ENCODE results near the gene PPP1R13B. TPM values are rescaled to one million over a fixed set of nuclear protein-coding genes. Genes with fewer than 3 reads are reported as not detected.
A peak's percentile ranks its signal among the peaks of the same experiment; 100 is the strongest.

The PPP1R13B gene
- total RNA-seq, 3 donors from 2014 or later = 6.4 to 21.8 (median 18.4) TPM

- peak overlapping the region; percentile 65 to 90 for H3K27ac ChIP-seq
- peak overlapping the region; percentile 14 to 63 (median 45) for H3K4me3 ChIP-seq
- intact Hi-C loops (cut with DNase I; ENCODE audit: low total_unique reads) = no loop called here
- peaks cover 10 to 12% of the 10 kb centered on the region in 2 donors for H3K4me1 ChIP-seq
- H3K9me3 ChIP-seq = no peaks in the 10 kb centered on the region
- peak; percentile 66 for DNase-seq (ENCODE audit: low spot score in 2 of 2)
- TF ChIP-seq POLR2A (IDR thresholded peaks at IDR 0.05) (no peak), POLR2AphosphoS5 (IDR thresholded peaks at IDR 0.05) (peak in 1 of 3 donors; percentile 26)
- no peaks in the 10 kb centered on the region for H3K36me3 ChIP-seq
- no peaks in the 10 kb centered on the region for H3K27me3 ChIP-seq
Measured at GRCh38 chr14:103879570-103880347, 32.4 kb upstream of the PPP1R13B start.

- intact Hi-C loops (cut with DNase I; ENCODE audit: low total_unique reads) = no loop called here
- Histone ChIP-seq H3K36me3 (no peaks in the 10 kb centered on the region), H3K27me3 (no peaks in the 10 kb centered on the region), H3K9me3 (no peaks in the 10 kb centered on the region), H3K27ac (peak overlapping the region; percentile 65 to 90), H3K4me1 (peaks cover 10 to 12% of the 10 kb centered on the region in 2 donors), H3K4me3 (peak overlapping the region in 2 of 3 donors; percentile 45 to 63)
- DNase-seq (ENCODE audit: low spot score in 2 of 2) = no peak
- no peak for TF ChIP-seq CTCF (IDR thresholded peaks at IDR 0.05)
- no peak for TF ChIP-seq POLR2A (IDR thresholded peaks at IDR 0.05)
- no peak for TF ChIP-seq POLR2AphosphoS5 (IDR thresholded peaks at IDR 0.05)
Measured at GRCh38 chr14:103879118-103879569, 31.8 kb upstream of the PPP1R13B start.

- Histone ChIP-seq H3K27me3 (no peaks in the 10 kb centered on the region), H3K9me3 (no peaks in the 10 kb centered on the region), H3K27ac (no peak overlapping the region), H3K36me3 (no peaks in the 10 kb centered on the region), H3K4me3 (no peak overlapping the region), H3K4me1 (peaks cover 10 to 12% of the 10 kb centered on the region in 2 donors)
- intact Hi-C loops (cut with DNase I; ENCODE audit: low total_unique reads) = no loop called here
- DNase-seq (ENCODE audit: low spot score in 2 of 2) = no peak
- TF ChIP-seq CTCF (IDR thresholded peaks at IDR 0.05) (no peak), POLR2A (IDR thresholded peaks at IDR 0.05) (no peak), POLR2AphosphoS5 (IDR thresholded peaks at IDR 0.05) (no peak)
Measured at GRCh38 chr14:103878180-103878579, 30.8 kb upstream of the PPP1R13B start.

- no peak for TF ChIP-seq POLR2AphosphoS5 (IDR thresholded peaks at IDR 0.05)
- no peaks in the 10 kb centered on the region for H3K27me3 ChIP-seq
- intact Hi-C loops (cut with DNase I; ENCODE audit: low total_unique reads) = no loop called here
Measured at GRCh38 chr14:103875010-103875409, 27.6 kb upstream of the PPP1R13B start.

GRCh38 chr14:103872481-103873113, 25.2 kb upstream of the PPP1R13B start:
- no peaks in the 10 kb centered on the region for H3K4me1 ChIP-seq
- TF ChIP-seq POLR2A (IDR thresholded peaks at IDR 0.05) = no peak
- TF ChIP-seq POLR2AphosphoS5 (IDR thresholded peaks at IDR 0.05) = no peak
- TF ChIP-seq CTCF (IDR thresholded peaks at IDR 0.05) = no peak
- intact Hi-C loops (cut with DNase I; ENCODE audit: low total_unique reads) = no loop called here
- no peaks in the 10 kb centered on the region for H3K9me3 ChIP-seq
- no peak for DNase-seq (ENCODE audit: low spot score in 2 of 2)
- H3K27ac ChIP-seq = peak overlapping the region; percentile 46 to 50
- H3K4me3 ChIP-seq = peak overlapping the region; percentile 17 to 59 (median 44)
- H3K27me3 ChIP-seq = no peaks in the 10 kb centered on the region
- no peaks in the 10 kb centered on the region for H3K36me3 ChIP-seq

More at GRCh38 chr14:103875010-103875409, 27.6 kb upstream of the PPP1R13B start:
- no peak overlapping the region for H3K4me3 ChIP-seq
- H3K36me3 ChIP-seq = no peaks in the 10 kb centered on the region
- DNase-seq (ENCODE audit: low spot score in 2 of 2) = no peak
- H3K9me3 ChIP-seq = no peaks in the 10 kb centered on the region
- no peak overlapping the region for H3K27ac ChIP-seq
- H3K4me1 ChIP-seq = no peaks in the 10 kb centered on the region

All from breast epithelium (tissue), 4 donors.